Activated CD4-positive, alpha-beta T cell treated with anti-CD3 and anti-CD28 coated beads for 36 hours (primary cell): ENCODE data around the gene GSC2. TPM values are rescaled to one million over a fixed set of nuclear protein-coding genes. Genes with fewer than 3 reads are reported as not detected.

Experiments
- ATAC-seq: fragments of 200-7000 bp; cut with Tn5 transposase; one replicate; pipeline ENCODE4 v1.10.0; 2021; ENCODE audit warnings: mild to moderate bottlenecking, moderate library complexity
- CTCF ChIA-PET: fragments of 350-600 bp; sonication (Branson Sonifier 250); formaldehyde crosslinking; loops from one replicate; lab custom pipeline; 2021; ENCODE audit warnings: antibody characterized with exemption; lab: Charles Lee
- POLR2A ChIA-PET: fragments of 350-600 bp; sonication (Branson Sonifier 250); formaldehyde crosslinking; loops from one replicate; lab custom pipeline; 2021; ENCODE audit warnings: antibody characterized with exemption, inconsistent platforms; lab: Charles Lee
- DNase-seq: peaks from one replicate; pipeline ENCODE4 v3.0.0-alpha.2; 2020
- H3K27ac Mint-ChIP-seq: one replicate; pipeline ENCODE4 v1.8.0; 2021; ENCODE audit warnings: mixed read lengths
- H3K27me3 Mint-ChIP-seq: one replicate; pipeline ENCODE4 v1.8.0; 2021; ENCODE audit warnings: mixed read lengths
- H3K36me3 Mint-ChIP-seq: one replicate; pipeline ENCODE4 v1.8.0; 2021; ENCODE audit warnings: low read depth, mixed read lengths
- H3K4me1 Mint-ChIP-seq: one replicate; pipeline ENCODE4 v1.8.0; 2021; ENCODE audit warnings: mixed read lengths
- H3K4me3 Mint-ChIP-seq: one replicate; pipeline ENCODE4 v1.8.0; 2021; ENCODE audit warnings: mild to moderate bottlenecking, moderate library complexity, mixed read lengths
- H3K9me3 Mint-ChIP-seq: one replicate; pipeline ENCODE4 v1.8.0; 2021; ENCODE audit warnings: low read depth, mixed read lengths
- intact Hi-C, 2 experiments: fragments of 100-400 bp; cut with DNase I in 1 of 2; cut with micrococcal nuclease in 1 of 2; formaldehyde crosslinking; loops; one replicate each; pipeline versions ENCODE4 v1.14.2 to v1.15.1; 2022 to 2024; cut with DNase I, micrococcal nuclease
- total RNA-seq, 2 experiments: library from RNA; stranded (reverse); gene quantifications; one replicate each; pipeline ENCODE4 v1.2.3, GENCODE V29; 2021

The GSC2 gene
- total RNA-seq, 2 experiments from 2014 or later, result not detected

DNA sequence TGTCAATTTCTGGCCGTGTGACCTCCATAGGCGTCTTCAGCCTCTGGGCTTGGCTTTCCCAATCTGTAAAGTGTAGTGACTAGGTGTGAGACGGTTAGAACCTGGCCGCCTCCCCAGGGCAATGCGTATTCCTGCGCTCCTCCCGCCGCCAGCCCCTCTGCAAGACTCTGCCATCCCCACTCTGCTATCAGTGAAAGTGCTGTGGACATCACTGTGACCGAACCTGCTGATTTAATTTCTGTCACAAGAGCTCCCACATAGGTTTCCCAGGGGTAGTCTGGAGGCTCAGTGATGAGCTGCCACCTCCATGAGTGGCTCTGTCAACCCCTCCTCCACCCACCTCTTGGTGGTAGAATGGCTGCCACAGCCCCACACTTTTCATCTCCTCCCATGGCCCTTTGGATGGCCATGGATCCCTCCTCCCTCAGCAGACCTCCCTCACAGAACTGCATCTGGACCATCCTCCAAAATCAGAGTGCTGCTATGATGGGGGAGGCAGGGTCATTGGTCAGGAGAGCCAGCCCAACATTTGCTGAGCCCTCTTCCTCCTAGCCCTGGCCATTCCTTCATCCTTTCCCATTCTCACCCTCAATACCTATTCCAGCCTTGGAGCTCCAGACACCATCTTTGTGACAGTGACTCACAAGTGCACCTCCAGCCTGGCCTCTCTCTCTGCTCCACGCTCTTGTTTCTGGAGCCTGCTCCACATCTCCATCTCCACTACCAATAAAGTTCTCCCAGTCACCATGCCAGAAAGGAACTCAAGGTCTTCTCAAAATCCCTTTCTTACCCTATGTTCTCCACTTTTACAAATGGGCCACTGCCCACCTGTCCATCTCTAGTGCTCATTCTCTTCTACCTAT lies 1.5 kb upstream of the GSC2 start:
- CTCF ChIA-PET, result no interaction called here
- Mint-ChIP-seq H3K4me1 (peaks cover 5% of the 10 kb centered on the region), H3K27ac (no peak overlapping the region), H3K4me3 (no peak overlapping the region), H3K36me3 (no peaks in the 10 kb centered on the region), H3K9me3 (no peaks in the 10 kb centered on the region), H3K27me3 (peaks cover 32% of the 10 kb centered on the region)
- no peak for ATAC-seq
- DNase-seq, result no peak
- POLR2A ChIA-PET, result no interaction called here
- intact Hi-C loops, result no loop called here

GRCh38 chr22:19150482-19151328 lies 613 bp upstream of the GSC2 start:
- H3K4me1 Mint-ChIP-seq, result peaks cover 5% of the 10 kb centered on the region
- H3K4me3 Mint-ChIP-seq, result peak overlapping the region; percentile 24
- ATAC-seq, result no peak
- peaks cover 32% of the 10 kb centered on the region for H3K27me3 Mint-ChIP-seq
- POLR2A ChIA-PET, result no interaction called here
- H3K9me3 Mint-ChIP-seq, result no peaks in the 10 kb centered on the region
- CTCF ChIA-PET, result interaction anchor here (0.7 kb wide), 1 partner anchor 122 kb away, joined by 3 read pairs; no protein-coding TSS in a partner anchor
- H3K36me3 Mint-ChIP-seq, result no peaks in the 10 kb centered on the region
- intact Hi-C loops, result no loop called here
- H3K27ac Mint-ChIP-seq, result no peak overlapping the region
- no peak for DNase-seq

DNA sequence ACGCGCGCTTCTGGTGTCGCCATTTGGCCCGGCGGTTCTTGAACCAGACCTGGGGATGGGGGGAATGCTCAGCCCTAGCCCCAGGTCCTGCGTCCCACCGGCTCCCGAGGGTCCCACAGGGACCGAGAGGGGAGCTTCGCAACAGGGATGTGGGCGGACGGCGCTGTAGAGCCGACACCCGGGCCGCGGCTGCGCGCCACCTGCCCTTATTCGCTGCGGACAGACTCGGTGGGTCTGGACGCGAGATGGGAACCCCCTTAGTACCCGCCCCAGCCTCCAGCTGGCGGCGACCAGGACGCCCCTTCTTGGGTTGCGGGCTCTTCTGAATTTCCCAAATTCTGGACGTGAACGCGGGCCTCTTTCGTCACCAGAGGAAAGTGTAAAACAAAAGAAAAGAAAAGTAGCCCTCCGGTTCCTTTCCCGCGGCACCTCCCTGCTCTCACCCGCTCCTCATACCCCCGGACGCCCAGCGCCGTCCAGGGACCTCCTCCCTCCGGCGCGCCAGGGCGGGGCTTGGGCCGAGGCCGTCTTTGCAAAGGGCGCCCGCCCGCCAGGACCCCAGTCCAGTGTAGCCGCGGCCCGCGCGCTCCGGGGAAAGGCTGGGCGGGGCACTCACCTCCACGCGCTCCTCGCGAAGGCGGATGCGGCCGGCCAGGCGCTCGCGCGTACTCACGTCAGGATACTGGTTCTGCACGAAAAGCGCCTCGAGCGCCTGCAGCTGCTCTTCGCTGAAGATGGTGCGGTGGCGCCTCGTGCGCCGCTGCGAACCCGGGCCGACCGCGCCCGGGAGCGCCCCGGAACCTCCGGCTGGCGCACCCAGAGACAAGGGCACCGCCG lies 827 bp downstream of the GSC2 start:
- Mint-ChIP-seq H3K36me3 (no peaks in the 10 kb centered on the region), H3K4me3 (no peak overlapping the region), H3K4me1 (peaks cover 7% of the 10 kb centered on the region), H3K27me3 (peaks cover 29% of the 10 kb centered on the region), H3K27ac (no peak overlapping the region), H3K9me3 (no peaks in the 10 kb centered on the region)
- ChIA-PET POLR2A (no interaction called here), CTCF (interaction anchor here (1.2 kb wide), 1 partner anchor 17 kb away, joined by 4 read pairs; no protein-coding TSS in a partner anchor)
- intact Hi-C loops, result loop anchor here in 1 of 2 experiments (10.0 kb wide), 1 partner anchor 706 kb away; the partner anchor contains the start of genes GNB1L and RTL10
- peak; percentile 28 for ATAC-seq
- peak; percentile 63 for DNase-seq

- H3K4me1 Mint-ChIP-seq, result peaks cover 13% of the 10 kb centered on the region
- H3K36me3 Mint-ChIP-seq, result peaks cover 3% of the 10 kb centered on the region
- DNase-seq, result no peak
- H3K9me3 Mint-ChIP-seq, result no peaks in the 10 kb centered on the region
- no peak for ATAC-seq
- no peak overlapping the region for H3K27ac Mint-ChIP-seq
- ChIA-PET CTCF (interaction anchor here (1.2 kb wide), 1 partner anchor 18 kb away, joined by 4 read pairs; no protein-coding TSS in a partner anchor), POLR2A (no interaction called here)
- intact Hi-C loops, result loop anchor here in 1 of 2 experiments (10.0 kb wide), 1 partner anchor 706 kb away; the partner anchor contains the start of genes GNB1L and RTL10
- peaks cover 25% of the 10 kb centered on the region for H3K27me3 Mint-ChIP-seq
- no peak overlapping the region for H3K4me3 Mint-ChIP-seq
These were observed 1.6 kb downstream of the GSC2 start for GRCh38 chr22:19148417-19149046.

DNA sequence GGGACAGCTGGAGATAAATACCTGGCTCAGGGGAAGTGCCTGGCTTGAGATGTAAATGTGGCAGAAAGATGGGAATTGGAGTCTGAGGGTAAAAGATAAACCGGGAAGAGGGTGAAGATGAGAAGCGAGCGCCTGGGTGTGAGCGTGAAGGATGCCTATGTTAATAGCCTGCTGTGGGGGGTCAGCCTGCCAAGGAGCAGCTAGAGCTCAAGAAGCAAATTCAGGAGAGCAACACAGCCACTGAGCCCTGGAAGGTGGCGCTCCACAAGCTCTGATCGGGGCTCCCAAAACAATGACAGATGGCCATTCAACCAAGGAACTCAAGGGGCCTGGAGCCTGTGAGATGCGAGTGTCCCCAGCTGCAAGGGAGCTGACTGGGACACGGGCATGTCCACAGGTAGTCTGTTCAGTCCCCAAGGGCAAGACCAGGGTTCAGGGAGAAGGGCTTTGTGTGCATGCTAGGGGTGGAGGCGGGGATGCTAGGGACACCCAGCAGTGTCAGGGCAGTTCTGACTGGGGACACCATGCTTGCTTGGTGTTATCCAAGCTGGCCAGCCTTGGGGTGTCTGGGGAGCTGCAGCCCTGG lies 2.8 kb downstream of the GSC2 start:
- ATAC-seq (no peak), DNase-seq (no peak)
- H3K27me3 Mint-ChIP-seq, result peaks cover 21% of the 10 kb centered on the region
- no peak overlapping the region for H3K4me3 Mint-ChIP-seq
- no peak overlapping the region for H3K27ac Mint-ChIP-seq
- ChIA-PET CTCF (interaction anchor here (0.6 to 1.6 kb wide), 4 partner anchors 28 to 482 kb away, joined by 3 to 5 read pairs (median 3); no protein-coding TSS in a partner anchor), POLR2A (interaction anchor here (0.9 kb wide), 1 partner anchor 26 kb away, joined by 3 read pairs; no protein-coding TSS in a partner anchor)
- no peaks in the 10 kb centered on the region for H3K9me3 Mint-ChIP-seq
- peaks cover 3% of the 10 kb centered on the region for H3K36me3 Mint-ChIP-seq
- H3K4me1 Mint-ChIP-seq, result peaks cover 21% of the 10 kb centered on the region
- intact Hi-C loops, result loop anchor here in 1 of 2 experiments (10.0 kb wide), 1 partner anchor 708 kb away; the partner anchor contains the start of genes GNB1L and RTL10

DNA sequence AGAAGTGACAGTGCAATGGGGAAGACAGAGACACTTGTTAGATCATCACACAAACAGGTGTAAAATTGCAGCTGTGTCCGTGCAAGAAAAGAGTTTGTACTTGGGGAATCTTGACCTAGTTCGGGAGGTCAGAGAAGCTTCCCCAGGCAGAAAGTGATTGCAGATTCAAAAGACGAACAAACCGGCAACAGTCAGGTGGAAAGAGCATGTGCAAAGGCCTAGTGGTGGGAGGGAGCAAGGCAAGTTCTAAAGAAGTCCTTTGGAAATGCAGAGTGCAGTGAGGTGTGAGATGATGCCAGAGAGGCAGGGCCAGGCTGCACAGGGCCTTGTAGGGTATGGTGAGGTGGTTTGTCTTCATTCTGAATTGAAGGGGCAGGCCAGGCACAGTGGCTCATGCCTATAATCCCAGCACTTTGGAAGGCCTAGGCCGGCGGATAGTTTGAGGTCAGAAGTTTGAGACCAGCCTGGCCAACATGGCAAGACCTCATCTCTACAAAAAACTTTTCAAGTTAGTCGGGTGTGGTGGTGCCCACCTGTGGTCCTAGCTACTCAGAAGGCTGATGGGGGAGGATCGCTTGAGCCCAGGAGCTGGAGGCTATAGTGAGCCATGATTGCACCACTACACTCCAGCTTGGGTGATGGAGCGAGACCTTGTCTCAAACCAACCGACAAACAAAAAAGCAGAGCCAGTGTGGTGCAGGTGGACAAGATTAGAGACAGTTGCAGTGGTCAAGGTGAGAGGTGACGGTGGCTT lies 3.7 kb downstream of the GSC2 start:
- no peak overlapping the region for H3K4me3 Mint-ChIP-seq
- H3K27me3 Mint-ChIP-seq, result peaks cover 14% of the 10 kb centered on the region
- H3K4me1 Mint-ChIP-seq, result peaks cover 22% of the 10 kb centered on the region
- intact Hi-C loops, result loop anchor here in 1 of 2 experiments (10.0 kb wide), 1 partner anchor 708 kb away; the partner anchor contains the start of genes GNB1L and RTL10
- POLR2A ChIA-PET, result interaction anchor here (0.9 kb wide), 1 partner anchor 27 kb away, joined by 3 read pairs; no protein-coding TSS in a partner anchor
- DNase-seq, result no peak
- no peaks in the 10 kb centered on the region for H3K9me3 Mint-ChIP-seq
- ATAC-seq, result no peak
- H3K36me3 Mint-ChIP-seq, result peaks cover 5% of the 10 kb centered on the region
- no peak overlapping the region for H3K27ac Mint-ChIP-seq
- CTCF ChIA-PET, result interaction anchor here (0.6 to 2.6 kb wide), 4 partner anchors 28 to 483 kb away, joined by 3 to 18 read pairs (median 4); partner anchors contain the start of gene SLC25A1

DNA sequence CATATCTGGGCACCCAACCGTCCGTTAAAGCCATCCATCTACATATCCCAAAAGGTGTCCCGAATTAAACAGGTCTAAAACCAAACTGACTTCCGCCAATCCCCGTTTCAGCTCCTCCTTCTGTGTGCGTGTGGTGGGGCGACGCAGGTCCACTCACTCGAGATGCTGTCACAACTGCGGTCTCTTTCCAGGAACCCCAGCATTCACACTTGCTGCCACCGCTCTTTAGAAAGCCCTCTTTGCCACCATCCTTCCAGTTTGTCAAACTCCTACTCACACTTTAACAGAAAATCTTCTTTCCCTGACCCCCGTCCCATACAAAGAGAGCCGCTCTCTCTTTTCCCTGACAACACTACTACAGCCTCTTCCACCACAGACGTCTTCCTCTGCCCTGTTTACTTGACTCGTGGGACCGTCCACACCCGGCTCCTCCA lies 6.1 kb downstream of the GSC2 start:
- peak; percentile 69 for DNase-seq

GRCh38 chr22:19143212-19143611 lies 6.9 kb downstream of the GSC2 start:
- ATAC-seq (no peak), DNase-seq (no peak)
- POLR2A ChIA-PET, result interaction anchor here (0.5 to 1.9 kb wide), 6 partner anchors 10 to 346 kb away, joined by 3 to 14 read pairs (median 4); partner anchors contain the start of gene DGCR2
- no peak overlapping the region for H3K27ac Mint-ChIP-seq
- H3K27me3 Mint-ChIP-seq, result peaks cover 5% of the 10 kb centered on the region
- H3K9me3 Mint-ChIP-seq, result no peaks in the 10 kb centered on the region
- H3K36me3 Mint-ChIP-seq, result peaks cover 13% of the 10 kb centered on the region
- H3K4me1 Mint-ChIP-seq, result peaks cover 18% of the 10 kb centered on the region
- intact Hi-C loops, result loop anchor here in 1 of 2 experiments (5.0 to 10.0 kb wide), 2 partner anchors 712 to 974 kb away; partner anchors contain the start of genes GNB1L, RANBP1, RTL10 and TRMT2A
- CTCF ChIA-PET, result interaction anchor here (1.3 to 1.4 kb wide), 3 partner anchors 10 to 23 kb away, joined by 3 to 5 read pairs (median 4); partner anchors contain the start of gene DGCR2
- peak overlapping the region; percentile 95 for H3K4me3 Mint-ChIP-seq

More for the DNA sequence above, 6.1 kb downstream of the GSC2 start:
- ATAC-seq, result peak; percentile 37
- peaks cover 11% of the 10 kb centered on the region for H3K36me3 Mint-ChIP-seq
- intact Hi-C loops, result loop anchor here (1.0 to 10.0 kb wide), 12 partner anchors 22 to 973 kb away; partner anchors contain the start of genes C22orf39 (in 2 of the 2), CDC45 (in 2 of the 2), DGCR2 (in 2 of the 2) and SLC25A1 (in 2 of the 2)
- POLR2A ChIA-PET, result interaction anchor here (0.5 to 1.9 kb wide), 10 partner anchors 11 to 345 kb away, joined by 3 to 14 read pairs (median 4); partner anchors contain the start of gene DGCR2
- peaks cover 18% of the 10 kb centered on the region for H3K4me1 Mint-ChIP-seq
- H3K27me3 Mint-ChIP-seq, result peaks cover 5% of the 10 kb centered on the region
- H3K27ac Mint-ChIP-seq, result peak overlapping the region; percentile 96
- CTCF ChIA-PET, result interaction anchor here (0.5 to 2.6 kb wide), 16 partner anchors 10 to 957 kb away, joined by 3 to 18 read pairs (median 4); partner anchors contain the start of genes CDC45, DGCR2, SLC25A1 and UFD1
- peak overlapping the region; percentile 95 for H3K4me3 Mint-ChIP-seq
- no peaks in the 10 kb centered on the region for H3K9me3 Mint-ChIP-seq
